Type B pancreatic cell (in vitro differentiated cells): ENCODE results near the gene PCBP3. TPM values are rescaled to one million over a fixed set of nuclear protein-coding genes. Genes with fewer than 3 reads are reported as not detected.

ENCODE experiments used
- DNase-seq: peaks from one replicate; pipeline ENCODE4 v3.0.0; 2021; ENCODE audit warnings: mixed read lengths; ENCODE audit not compliant: unreplicated experiment; ENCODE audit errors: extremely low spot score
- H3K27ac Mint-ChIP-seq: 2 replicates; pipeline ENCODE4 v1.8.0; 2021; ENCODE audit warnings: mild to moderate bottlenecking, mixed read lengths
- H3K27me3 Mint-ChIP-seq: 2 replicates; pipeline ENCODE4 v1.8.0; 2021; ENCODE audit warnings: mixed read lengths
- H3K36me3 Mint-ChIP-seq: 2 replicates; pipeline ENCODE4 v1.8.0; 2021; ENCODE audit warnings: mixed read lengths
- H3K4me1 Mint-ChIP-seq: one replicate; pipeline ENCODE4 v1.8.0; 2021; ENCODE audit warnings: mixed read lengths; ENCODE audit not compliant: unreplicated experiment
- H3K4me3 Mint-ChIP-seq: 2 replicates; pipeline ENCODE4 v1.8.0; 2021; ENCODE audit warnings: mild to moderate bottlenecking, mixed read lengths
- H3K9me3 Mint-ChIP-seq: 2 replicates; pipeline ENCODE4 v1.8.0; 2021; ENCODE audit warnings: mixed read lengths
- CTCF ChIP-seq: fragments of 200-600 bp; sonication (generic); conservative IDR thresholded peaks from 2 replicates; pipeline ENCODE4 v1.5.0; 2021; ENCODE audit warnings: antibody characterized with exemption, mild to moderate bottlenecking
- total RNA-seq: library from RNA; stranded (reverse); gene quantifications from 2 replicates; pipeline ENCODE4 v1.2.1, GENCODE V29; 2021; ENCODE audit warnings: low replicate concordance

PCBP3 gene
- total RNA-seq, 1 donor from 2014 or later: 5.5 TPM

GRCh38 chr21:45869121-45870007 is 225.8 kb downstream of the PCBP3 start:
- no peak for TF ChIP-seq CTCF
- Mint-ChIP-seq H3K27ac (no peak overlapping the region), H3K4me3 (no peak overlapping the region), H3K4me1 (no peaks in the 10 kb centered on the region), H3K9me3 (no peaks in the 10 kb centered on the region), H3K27me3 (peaks cover 13% of the 10 kb centered on the region), H3K36me3 (no peaks in the 10 kb centered on the region)
- DNase-seq: no peak

GRCh38 chr21:45870421-45870820 is 226.9 kb downstream of the PCBP3 start:
- no peak for TF ChIP-seq CTCF
- H3K4me3 Mint-ChIP-seq: no peak overlapping the region

GRCh38 chr21:45870851-45871615 is 227.5 kb downstream of the PCBP3 start:
- no peak overlapping the region for H3K4me3 Mint-ChIP-seq
- H3K4me1 Mint-ChIP-seq: peaks cover 8% of the 10 kb centered on the region
- peak; percentile 62 for DNase-seq

More at GRCh38 chr21:45870421-45870820, 226.9 kb downstream of the PCBP3 start:
- H3K27me3 Mint-ChIP-seq: peaks cover 13% of the 10 kb centered on the region
- H3K27ac Mint-ChIP-seq: no peak overlapping the region
- no peaks in the 10 kb centered on the region for H3K9me3 Mint-ChIP-seq
- peak; percentile 66 for DNase-seq
- H3K4me1 Mint-ChIP-seq: peaks cover 3% of the 10 kb centered on the region
- H3K36me3 Mint-ChIP-seq: no peaks in the 10 kb centered on the region

GRCh38 chr21:45871616-45872236 is 228.2 kb downstream of the PCBP3 start:
- no peak overlapping the region for H3K27ac Mint-ChIP-seq

More at GRCh38 chr21:45870851-45871615, 227.5 kb downstream of the PCBP3 start:
- TF ChIP-seq CTCF: no peak
- no peak overlapping the region for H3K27ac Mint-ChIP-seq
- H3K36me3 Mint-ChIP-seq: no peaks in the 10 kb centered on the region
- peaks cover 13% of the 10 kb centered on the region for H3K27me3 Mint-ChIP-seq
- H3K9me3 Mint-ChIP-seq: no peaks in the 10 kb centered on the region

More at GRCh38 chr21:45871616-45872236, 228.2 kb downstream of the PCBP3 start:
- no peaks in the 10 kb centered on the region for H3K9me3 Mint-ChIP-seq
- H3K4me1 Mint-ChIP-seq: peaks cover 10% of the 10 kb centered on the region
- H3K27me3 Mint-ChIP-seq: peaks cover 16% of the 10 kb centered on the region
- H3K4me3 Mint-ChIP-seq: no peak overlapping the region
- DNase-seq: peak; percentile 58
- TF ChIP-seq CTCF: no peak
- H3K36me3 Mint-ChIP-seq: no peaks in the 10 kb centered on the region
